Measurements from ENCODE around the gene GIPC1.

The GIPC1 gene

DNA sequence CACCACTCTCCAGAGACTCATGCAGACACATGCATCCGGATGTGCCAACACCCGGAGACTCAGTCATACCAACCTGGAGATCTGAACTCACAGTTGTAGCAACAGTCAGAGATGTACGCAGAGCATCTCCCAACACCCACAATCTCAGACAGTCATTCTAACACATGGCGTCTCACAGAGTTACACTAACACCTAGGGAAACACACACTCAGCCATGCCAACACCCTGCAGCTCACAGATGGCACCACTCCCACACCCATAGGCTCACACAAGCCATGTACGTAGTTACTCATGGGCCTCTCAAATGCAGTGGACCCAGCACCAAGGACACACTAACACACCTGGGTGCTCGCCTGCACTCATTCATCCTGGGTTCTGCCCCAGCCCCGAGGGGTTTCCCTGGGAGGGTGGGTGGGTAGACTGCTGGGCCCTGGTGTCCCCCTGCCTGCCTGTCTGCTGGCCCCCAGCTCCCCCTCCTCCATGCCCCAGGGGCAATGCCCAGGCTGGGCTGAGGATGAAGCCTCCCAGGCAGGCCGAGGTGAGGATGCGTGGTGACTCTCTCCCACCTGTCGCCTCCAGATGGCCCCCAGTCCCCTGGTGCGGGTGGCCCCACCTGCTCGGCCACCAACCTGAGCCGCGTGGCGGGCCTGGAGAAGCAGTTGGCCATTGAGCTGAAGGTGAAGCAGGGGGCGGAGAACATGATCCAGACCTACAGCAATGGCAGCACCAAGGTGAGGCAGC, 52.9 kb downstream of the GIPC1 start:
- no peak for DNase-seq
- H3K36me3 ChIP-seq, result peaks cover 60 to 75% (median 74%) of the 10 kb centered on the region in 3 donors
- no peaks in the 10 kb centered on the region for H3K9me3 ChIP-seq
- H3K4me3 ChIP-seq, result no peak overlapping the region
- TF ChIP-seq CTCF (IDR thresholded peaks at IDR 0.05), result no peak
- no peaks in the 10 kb centered on the region for H3K27me3 ChIP-seq
- intact Hi-C loops (cut with DNase I; ENCODE audit: low total_unique reads), result no loop called here
- no peak overlapping the region for H3K27ac ChIP-seq
- peaks cover 0 to 6% (median 0%) of the 10 kb centered on the region in 4 donors for H3K4me1 ChIP-seq

DNA sequence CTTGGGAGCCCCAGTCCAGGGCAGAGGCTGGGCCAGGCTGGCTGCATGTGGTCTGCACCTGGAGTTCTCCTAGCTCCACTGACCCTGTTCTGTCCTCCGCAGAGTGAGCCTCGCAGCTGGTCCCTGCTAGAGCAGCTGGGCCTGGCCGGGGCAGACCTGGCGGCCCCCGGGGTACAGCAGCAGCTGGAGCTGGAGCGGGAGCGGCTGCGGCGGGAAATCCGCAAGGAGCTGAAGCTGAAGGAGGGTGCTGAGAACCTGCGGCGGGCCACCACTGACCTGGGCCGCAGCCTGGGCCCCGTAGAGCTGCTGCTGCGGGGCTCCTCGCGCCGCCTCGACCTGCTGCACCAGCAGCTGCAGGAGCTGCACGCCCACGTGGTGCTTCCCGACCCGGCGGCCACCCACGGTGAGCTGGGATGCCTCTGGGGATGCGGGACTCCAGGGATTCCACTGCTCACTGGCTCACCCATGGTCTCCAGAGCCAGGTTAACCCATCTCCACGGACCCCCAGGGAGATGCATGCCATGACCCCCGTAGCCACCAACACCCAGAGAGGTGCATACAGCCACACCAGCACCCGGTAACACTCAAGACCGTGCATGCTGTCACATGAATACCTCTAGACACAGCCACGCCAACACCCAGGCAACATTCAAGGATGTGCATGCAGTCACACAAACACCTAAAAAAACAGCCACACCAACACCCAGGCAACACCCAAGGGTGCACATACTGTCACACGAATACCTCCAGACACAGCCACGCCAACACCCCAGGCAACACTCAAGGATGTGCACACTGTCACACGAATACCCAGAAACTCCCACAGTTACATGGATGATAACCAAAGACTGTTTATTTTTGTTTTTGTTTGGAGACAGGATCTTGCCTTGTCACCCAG, 54.6 kb downstream of the GIPC1 start:
- intact Hi-C loops (cut with DNase I; ENCODE audit: low total_unique reads), result no loop called here
- H3K27ac ChIP-seq, result no peak overlapping the region
- no peaks in the 10 kb centered on the region for H3K9me3 ChIP-seq
- TF ChIP-seq CTCF (IDR thresholded peaks at IDR 0.05), result no peak
- H3K4me3 ChIP-seq, result no peak overlapping the region
- peaks cover 0 to 6% (median 0%) of the 10 kb centered on the region in 4 donors for H3K4me1 ChIP-seq
- no peak for DNase-seq
- H3K36me3 ChIP-seq, result peaks cover 44 to 57% (median 57%) of the 10 kb centered on the region in 3 donors
- no peaks in the 10 kb centered on the region for H3K27me3 ChIP-seq

GRCh38 chr19:14440049-14440448, 55.9 kb downstream of the GIPC1 start:
- H3K27ac ChIP-seq, result no peak overlapping the region
- DNase-seq, result peak; percentile 80 to 81

GRCh38 chr19:14439014-14439413, 56.9 kb downstream of the GIPC1 start:
- H3K4me3 ChIP-seq, result no peak overlapping the region
- H3K9me3 ChIP-seq, result no peaks in the 10 kb centered on the region
- peaks cover 28 to 34% (median 34%) of the 10 kb centered on the region in 3 donors for H3K36me3 ChIP-seq
- TF ChIP-seq CTCF (IDR thresholded peaks at IDR 0.05), result no peak
- no peak for DNase-seq
- peaks cover 0 to 23% (median 15%) of the 10 kb centered on the region in 4 donors for H3K4me1 ChIP-seq
- intact Hi-C loops (cut with DNase I; ENCODE audit: low total_unique reads), result loop anchor here (5.0 kb wide), 1 partner anchor 33 kb away; no protein-coding TSS in a partner anchor
- no peaks in the 10 kb centered on the region for H3K27me3 ChIP-seq
- no peak overlapping the region for H3K27ac ChIP-seq

More at GRCh38 chr19:14440049-14440448, 55.9 kb downstream of the GIPC1 start:
- peaks cover 0 to 13% (median 5%) of the 10 kb centered on the region in 4 donors for H3K4me1 ChIP-seq
- H3K36me3 ChIP-seq, result peaks cover 38 to 45% (median 44%) of the 10 kb centered on the region in 3 donors
- peak overlapping the region in 1 of 2 donors; percentile 16 for H3K4me3 ChIP-seq
- H3K9me3 ChIP-seq, result no peaks in the 10 kb centered on the region
- TF ChIP-seq CTCF (IDR thresholded peaks at IDR 0.05), result no peak
- no peaks in the 10 kb centered on the region for H3K27me3 ChIP-seq
- intact Hi-C loops (cut with DNase I; ENCODE audit: low total_unique reads), result no loop called here

GRCh38 chr19:14437578-14438140, 58.3 kb downstream of the GIPC1 start:
- Histone ChIP-seq H3K27me3 (no peaks in the 10 kb centered on the region), H3K27ac (no peak overlapping the region), H3K4me1 (peaks cover 0 to 28% (median 16%) of the 10 kb centered on the region in 4 donors), H3K9me3 (no peaks in the 10 kb centered on the region), H3K36me3 (peaks cover 14 to 21% (median 20%) of the 10 kb centered on the region in 3 donors), H3K4me3 (no peak overlapping the region)
- intact Hi-C loops (cut with DNase I; ENCODE audit: low total_unique reads), result loop anchor here (5.0 kb wide), 1 partner anchor 35 kb away; no protein-coding TSS in a partner anchor
- no peak for DNase-seq
- no peak for TF ChIP-seq CTCF (IDR thresholded peaks at IDR 0.05)
